GM18867 (cell line): ENCODE results near the gene PDZD2.

Source experiments
- ATAC-seq: cut with Tn5 transposase; IDR thresholded peaks from one replicate; pipeline ENCODE4 v1.9.1; 2021; ENCODE audit warnings: mild to moderate bottlenecking, moderate library complexity; ENCODE audit not compliant: unreplicated experiment

The PDZD2 gene

GRCh38 chr5:31908396-31908795 is 269.5 kb downstream of the PDZD2 start:
- no peak for ATAC-seq

GRCh38 chr5:31909073-31909472 is 270.1 kb downstream of the PDZD2 start:
- ATAC-seq = no peak

- ATAC-seq = no peak
These were observed 272.6 kb downstream of the PDZD2 start for GRCh38 chr5:31911291-31912265.

- ATAC-seq = no peak
These were observed 274.9 kb downstream of the PDZD2 start for GRCh38 chr5:31913808-31914207.

- no peak for ATAC-seq
These were observed 277.4 kb downstream of the PDZD2 start for GRCh38 chr5:31916327-31916726.

- no peak for ATAC-seq
These were observed 279.8 kb downstream of the PDZD2 start for GRCh38 chr5:31918739-31919138.

- no peak for ATAC-seq
These were observed 282.9 kb downstream of the PDZD2 start for GRCh38 chr5:31921852-31922305.

GRCh38 chr5:31924005-31924404 is 285.1 kb downstream of the PDZD2 start:
- no peak for ATAC-seq

GRCh38 chr5:31931874-31932273 is 292.9 kb downstream of the PDZD2 start:
- no peak for ATAC-seq

- ATAC-seq = no peak
These were observed 295.2 kb downstream of the PDZD2 start for GRCh38 chr5:31934156-31934555.

GRCh38 chr5:31935496-31936369 is 296.8 kb downstream of the PDZD2 start:
- no peak for ATAC-seq

GRCh38 chr5:31936683-31937082 is 297.8 kb downstream of the PDZD2 start:
- ATAC-seq = no peak

GRCh38 chr5:31937226-31937625 is 298.3 kb downstream of the PDZD2 start:
- ATAC-seq = no peak

GRCh38 chr5:31937703-31938102 is 298.8 kb downstream of the PDZD2 start:
- ATAC-seq = no peak

- ATAC-seq = no peak
These were observed 300.2 kb downstream of the PDZD2 start for GRCh38 chr5:31939151-31939550.

- ATAC-seq = no peak
These were observed 302.3 kb downstream of the PDZD2 start for GRCh38 chr5:31941151-31941755.

GRCh38 chr5:31942546-31942945 is 303.6 kb downstream of the PDZD2 start:
- no peak for ATAC-seq

GRCh38 chr5:31944684-31945445 is 305.9 kb downstream of the PDZD2 start:
- ATAC-seq = no peak

GRCh38 chr5:31948006-31948405 is 309.1 kb downstream of the PDZD2 start:
- ATAC-seq = no peak

- no peak for ATAC-seq
These were observed 313.1 kb downstream of the PDZD2 start for GRCh38 chr5:31952067-31952466.
